ENCODE measurements around the gene TNNI3K.
"Not testable (repeated sequence)": the region's sequence is repeated elsewhere in the genome, so short reads cannot be mapped to it uniquely, and the experiment has no call there.

TNNI3K gene

GRCh38 chr1:74235153-74235552, at the start of gene TNNI3K:
Gene TNNI3K (plus strand): TSS chr1:74235387. CDS start chr1:74235452, 65 bp downstream.
- no peak for DNase-seq

GRCh38 chr1:74193908-74194307, 41.3 kb upstream of the TNNI3K start:
- DNase-seq: no peak

- DNase-seq: no peak
Measured at GRCh38 chr1:74195339-74195738, 39.8 kb upstream of the TNNI3K start.

- no peak for DNase-seq
Measured at GRCh38 chr1:74197255-74197654, 37.9 kb upstream of the TNNI3K start.

- DNase-seq: peak; percentile 93 to 96
Measured at GRCh38 chr1:74197657-74198552, 37.3 kb upstream of the TNNI3K start, which contains the start of the genes FPGT and LRRIQ3. Gene FPGT (plus strand): TSS chr1:74198242. CDS start chr1:74198279, 37 bp downstream. Gene LRRIQ3 (minus strand): TSS chr1:74198176. CDS start chr1:74183684, 14,492 bp downstream.

- no peak for DNase-seq
Measured at GRCh38 chr1:74199504-74199903, 35.7 kb upstream of the TNNI3K start.

GRCh38 chr1:74205266-74205665, 29.9 kb upstream of the TNNI3K start:
- no peak for DNase-seq

- no peak for DNase-seq
Measured at GRCh38 chr1:74215229-74215628, 20.0 kb upstream of the TNNI3K start.

- no peak for DNase-seq
Measured at GRCh38 chr1:74222701-74223100, 12.5 kb upstream of the TNNI3K start.

GRCh38 chr1:74223453-74223852, 11.7 kb upstream of the TNNI3K start:
- DNase-seq: no peak

GRCh38 chr1:74236440-74236839, 1.3 kb downstream of the TNNI3K start:
- no peak for DNase-seq

GRCh38 chr1:74237035-74237434, 1.8 kb downstream of the TNNI3K start:
- no peak for DNase-seq

- DNase-seq: no peak
Measured at GRCh38 chr1:74237787-74238186, 2.6 kb downstream of the TNNI3K start.

- DNase-seq: no peak
Measured at GRCh38 chr1:74245168-74245772, 10.1 kb downstream of the TNNI3K start.

- DNase-seq: no peak
Measured at GRCh38 chr1:74246315-74246714, 11.1 kb downstream of the TNNI3K start.

GRCh38 chr1:74247881-74248528, 12.8 kb downstream of the TNNI3K start:
- DNase-seq: no peak

GRCh38 chr1:74253243-74253824, 18.1 kb downstream of the TNNI3K start:
- not testable (repeated sequence) for DNase-seq

- no peak for DNase-seq
Measured at GRCh38 chr1:74266001-74266400, 30.8 kb downstream of the TNNI3K start.

GRCh38 chr1:74271503-74271902, 36.3 kb downstream of the TNNI3K start:
- DNase-seq: no peak

GRCh38 chr1:74280642-74281396, 45.6 kb downstream of the TNNI3K start:
- no peak for DNase-seq

- DNase-seq: no peak
Measured at GRCh38 chr1:74286414-74286813, 51.2 kb downstream of the TNNI3K start.

- DNase-seq: no peak
Measured at GRCh38 chr1:74314438-74314837, 79.3 kb downstream of the TNNI3K start.
